Subcutaneous preadipocyte (primary cell): ENCODE data around the gene SUGP2. TPM values are rescaled to one million over a fixed set of nuclear protein-coding genes. Genes with fewer than 3 reads are reported as not detected.

Experiments
- total RNA-seq: library from RNA; depleted of rRNA; stranded (reverse); fragments of >200 nt; gene quantifications from 2 replicates; pipeline ENCODE4 v1.2.3, GENCODE V29; 2012

SUGP2 gene
- 28.3 and 42.8 TPM in 2 replicates for total RNA-seq

GRCh38 chr19:19033426-19034203 lies at the start of gene SUGP2, which contains the start of gene ARMC6:
SUGP2 (minus strand) TSS chr19:19033517; CDS start chr19:19031071, 2,446 bp downstream.
ARMC6 (plus strand) TSS chr19:19033603; CDS start chr19:19034210, 607 bp downstream.

GRCh38 chr19:19063183-19064097 lies 30.1 kb upstream of the SUGP2 start, which contains the start of gene SLC25A42:
SLC25A42 (plus strand) TSS chr19:19063994; CDS start chr19:19096125, 32,131 bp downstream.

Other genes with a start within 250 kb of the SUGP2 start
- 0.20 and 0.37 TPM in 2 replicates for gene COMP, start 242.2 kb downstream of the SUGP2 start, total RNA-seq
- 49.6 and 60.6 TPM in 2 replicates for gene UPF1, start 201.6 kb downstream of the SUGP2 start, total RNA-seq
- 1.5 and 1.6 TPM in 2 replicates for gene CERS1, start 137.4 kb downstream of the SUGP2 start, total RNA-seq
- gene COPE, start 114.1 kb downstream of the SUGP2 start, total RNA-seq, result 189 and 283 TPM in 2 replicates
- 56.3 and 63.6 TPM in 2 replicates for gene DDX49, start 113.8 kb downstream of the SUGP2 start, total RNA-seq
- gene HOMER3, start 92.3 kb downstream of the SUGP2 start, total RNA-seq, result 48.1 and 55.3 TPM in 2 replicates
- 50.4 and 54.7 TPM in 2 replicates for gene ARMC6, start 86 bp upstream of the SUGP2 start, total RNA-seq
- gene SLC25A42, start 30.5 kb upstream of the SUGP2 start, total RNA-seq, result 4.0 and 4.9 TPM in 2 replicates
- 24.8 and 25.0 TPM in 2 replicates for gene TMEM161A, start 105.0 kb upstream of the SUGP2 start, total RNA-seq
- not detected in 2 replicates for gene MEF2B, start 136.7 kb upstream of the SUGP2 start, total RNA-seq
- gene BORCS8, start 158.6 kb upstream of the SUGP2 start, total RNA-seq, result 16.5 and 17.0 TPM in 2 replicates
- gene RFXANK, start 158.7 kb upstream of the SUGP2 start, total RNA-seq, result 49.7 and 50.3 TPM in 2 replicates
- 9.6 TPM in 2 replicates for gene NR2C2AP, start 169.9 kb upstream of the SUGP2 start, total RNA-seq
- under 0.01 TPM in 1 of 2 replicates, not detected in the other for gene NCAN, start 178.4 kb upstream of the SUGP2 start, total RNA-seq
- gene TM6SF2, start 239.8 kb upstream of the SUGP2 start, total RNA-seq, result 0.20 TPM in 1 of 2 replicates, not detected in the other